ENCODE measurements around the gene EGFLAM.

The EGFLAM gene

DNA sequence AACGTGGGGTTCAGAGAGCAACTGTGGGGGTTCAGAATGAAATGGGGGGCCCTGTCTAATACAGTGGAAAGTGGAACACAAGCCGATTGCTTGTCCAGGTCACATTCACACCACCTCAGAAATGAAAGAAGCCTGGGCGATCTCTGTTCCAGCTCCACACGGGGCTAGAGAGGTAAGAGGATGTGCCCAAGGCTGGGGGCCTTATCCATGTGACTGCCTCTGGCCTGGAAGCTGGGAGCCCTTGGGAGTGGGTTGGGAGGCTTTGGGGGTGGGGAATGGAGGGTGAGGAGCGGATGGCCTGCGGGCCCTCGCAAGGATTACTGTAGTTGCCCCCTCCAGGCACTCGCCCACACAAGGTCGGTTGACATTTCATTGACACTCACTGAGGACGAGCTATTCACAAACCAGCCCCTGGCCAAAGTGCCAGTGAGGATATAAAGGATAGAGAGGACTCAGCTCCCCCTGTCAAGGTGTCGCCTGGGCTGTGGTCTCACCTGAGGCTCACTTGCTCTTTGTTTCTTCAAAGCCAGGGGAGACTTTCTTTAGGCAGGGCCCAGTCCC, 211.4 kb downstream of the EGFLAM start:
- DNase-seq (ENCODE audit: low read depth), result no peak

DNA sequence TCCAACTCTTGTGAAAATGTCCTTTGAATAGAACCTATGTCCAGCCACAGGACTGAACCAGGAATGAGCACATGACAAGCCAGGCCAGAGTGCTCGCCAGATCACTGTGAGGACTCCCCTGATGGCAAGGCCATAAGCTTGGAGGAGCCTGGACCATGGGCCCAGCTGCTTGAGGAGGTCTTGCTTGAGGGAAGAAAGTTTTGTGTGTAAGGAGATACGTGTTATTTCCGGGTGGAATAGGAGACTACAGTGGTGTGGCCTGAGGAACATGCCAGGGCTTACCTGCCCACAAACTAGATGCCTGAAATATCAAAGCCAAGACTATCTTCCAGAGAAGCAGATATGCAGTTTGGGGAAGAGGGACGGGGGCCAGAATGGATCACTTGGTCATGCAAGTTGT, 213.3 kb downstream of the EGFLAM start:
- DNase-seq (ENCODE audit: low read depth), result no peak

DNA sequence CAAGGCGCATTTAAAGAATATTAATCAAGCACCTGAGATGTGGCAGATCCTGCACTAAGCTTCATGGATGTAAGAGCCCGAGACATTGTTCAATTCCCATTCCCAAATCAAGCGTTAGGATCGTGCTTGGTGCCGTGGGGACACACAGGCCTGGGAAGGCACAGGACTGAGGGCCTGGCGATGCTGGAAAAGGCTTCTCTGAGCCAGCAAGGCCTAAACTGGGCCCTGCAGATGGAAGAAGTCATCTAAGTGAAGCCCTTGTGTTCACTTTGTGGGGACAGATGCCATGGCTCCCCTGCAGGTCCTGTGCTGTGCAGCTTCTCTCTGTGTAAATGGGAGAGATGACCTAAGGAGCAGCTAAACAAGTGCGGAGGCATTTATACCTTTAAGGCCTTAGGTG, 214.2 kb downstream of the EGFLAM start:
- no peak for DNase-seq (ENCODE audit: low read depth)

DNA sequence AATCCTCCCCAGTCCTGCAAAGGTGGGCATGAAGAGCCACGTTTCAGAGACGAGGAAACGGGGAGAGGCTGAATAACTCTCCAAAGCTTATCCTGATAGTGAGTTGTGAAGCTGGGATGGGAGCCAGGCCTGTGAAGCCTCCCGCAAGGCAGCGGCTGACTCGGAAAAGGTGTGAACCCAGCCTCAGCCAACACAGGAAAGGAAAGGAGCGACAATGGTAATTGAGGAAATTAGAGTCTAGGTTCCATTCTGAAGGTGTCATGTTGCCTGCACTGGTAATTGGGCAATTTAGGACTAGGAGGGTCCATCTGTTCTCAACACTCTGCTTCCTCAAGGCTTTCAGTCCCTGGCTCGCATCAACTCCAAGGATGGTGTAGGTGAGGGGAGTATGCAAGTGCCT, 214.6 kb downstream of the EGFLAM start:
- DNase-seq (ENCODE audit: low read depth), result no peak

DNA sequence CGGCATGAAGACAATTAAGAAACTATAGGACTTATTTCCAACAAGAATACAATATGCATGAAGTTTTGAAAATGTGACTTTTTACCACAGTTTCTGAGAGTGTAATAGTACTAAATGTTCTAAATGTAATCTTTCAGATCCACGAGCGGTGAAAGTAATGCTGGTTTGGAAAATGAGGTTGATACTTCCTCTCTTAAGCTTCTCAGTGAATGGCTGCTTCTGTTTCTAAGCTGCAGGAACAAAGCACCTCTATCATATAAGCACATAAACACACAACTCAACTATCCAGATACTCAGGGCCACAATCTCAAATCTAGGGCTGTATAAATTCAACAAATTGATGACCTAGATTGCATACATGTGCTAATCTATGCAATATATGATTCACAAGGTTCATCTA, 219.8 kb downstream of the EGFLAM start:
- DNase-seq (ENCODE audit: low read depth), result no peak

DNA sequence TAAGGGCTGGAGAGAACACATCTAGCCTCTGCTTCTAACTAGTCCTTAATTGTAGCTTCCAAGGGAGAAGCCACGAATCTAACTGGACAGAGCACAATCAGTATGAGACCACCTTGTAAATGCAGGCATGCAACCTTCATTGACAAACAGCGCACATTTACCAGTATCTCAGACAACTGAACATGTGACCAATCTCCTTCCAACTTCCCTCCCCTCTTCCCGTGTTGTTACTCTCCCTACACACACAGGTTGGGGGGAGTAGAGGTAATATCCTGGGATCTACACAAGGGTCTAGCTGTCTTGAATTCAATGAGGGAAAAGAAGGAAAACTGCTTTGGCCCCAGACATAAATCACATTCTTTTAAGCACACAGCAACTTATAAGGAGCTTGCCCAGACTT, 220.5 kb downstream of the EGFLAM start:
- DNase-seq (ENCODE audit: low read depth), result no peak

DNA sequence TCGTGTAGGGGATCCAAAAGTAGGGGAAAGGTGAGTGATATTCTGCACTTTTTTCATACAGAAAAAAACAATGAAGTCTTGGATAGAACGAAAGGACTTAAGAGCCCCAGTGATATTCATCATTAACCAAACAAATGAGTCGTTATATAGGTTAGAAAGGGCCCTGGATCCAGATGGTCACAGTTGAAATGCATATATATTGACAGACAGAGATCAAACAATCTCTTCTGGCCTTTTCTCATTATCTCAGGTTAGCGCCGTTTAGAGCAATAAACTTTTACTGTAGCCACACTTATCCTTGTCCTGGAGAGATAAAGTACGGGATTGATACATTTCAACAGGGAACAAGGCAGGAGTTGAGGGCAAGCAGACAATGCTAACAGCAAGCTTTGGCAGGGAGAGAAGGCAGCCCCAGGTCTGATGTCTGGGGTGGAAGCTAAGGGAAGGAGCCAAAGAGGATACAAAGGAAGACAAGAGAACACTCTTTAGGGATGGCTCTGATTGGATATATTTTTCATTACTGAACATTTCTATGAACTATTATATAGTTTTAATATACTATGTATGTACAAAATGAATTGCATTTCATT, 221.1 kb downstream of the EGFLAM start:
- DNase-seq (ENCODE audit: low read depth), result no peak

DNA sequence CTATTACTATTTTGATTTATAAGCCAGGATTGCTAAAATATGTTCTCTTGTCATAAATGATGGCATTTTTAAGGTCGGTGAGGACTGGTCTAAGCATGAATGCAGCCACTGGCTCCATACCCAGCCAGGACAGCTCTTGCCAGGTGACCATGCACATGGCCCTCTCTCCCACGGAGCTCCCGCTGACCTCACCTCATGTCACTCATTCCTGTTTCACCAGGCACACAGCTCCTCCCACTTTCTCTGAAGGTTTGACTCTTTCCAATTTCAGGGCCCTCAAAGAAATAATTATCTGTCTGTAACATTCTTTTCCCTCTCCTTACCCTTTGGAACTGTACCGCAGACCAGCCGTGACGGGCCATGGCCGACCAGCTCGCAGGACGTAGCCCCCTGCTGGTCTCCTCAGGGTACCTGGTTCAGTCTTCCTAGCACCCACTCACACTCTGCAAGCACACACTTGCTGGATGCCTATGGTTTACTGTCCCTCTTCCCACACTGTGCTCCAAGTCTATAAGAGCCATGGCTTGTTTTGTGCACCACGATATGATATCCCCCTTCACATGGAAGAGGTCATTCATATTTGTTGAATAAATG, 225.5 kb downstream of the EGFLAM start:
- DNase-seq (ENCODE audit: low read depth), result no peak

DNA sequence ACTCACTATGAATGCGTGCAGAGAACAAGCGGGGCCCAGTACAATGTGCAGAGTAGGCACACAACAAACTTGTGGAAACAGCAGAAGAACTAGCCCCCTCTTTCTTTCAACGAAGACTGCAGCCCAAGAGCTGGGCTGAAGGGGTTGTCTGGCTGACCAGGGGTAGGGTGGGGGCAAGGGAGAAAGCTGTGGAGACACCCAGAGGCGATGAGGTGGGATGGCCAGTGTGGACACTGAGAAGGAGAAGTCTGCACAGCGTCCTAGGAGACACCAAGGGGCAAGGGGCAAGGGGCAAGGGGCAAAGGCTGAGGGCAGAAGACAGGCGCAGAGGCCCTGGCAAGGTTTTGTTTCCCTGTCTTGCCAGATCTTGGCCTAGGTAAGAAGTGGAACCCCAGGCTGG, 235.8 kb downstream of the EGFLAM start:
- DNase-seq (ENCODE audit: low read depth), result no peak

DNA sequence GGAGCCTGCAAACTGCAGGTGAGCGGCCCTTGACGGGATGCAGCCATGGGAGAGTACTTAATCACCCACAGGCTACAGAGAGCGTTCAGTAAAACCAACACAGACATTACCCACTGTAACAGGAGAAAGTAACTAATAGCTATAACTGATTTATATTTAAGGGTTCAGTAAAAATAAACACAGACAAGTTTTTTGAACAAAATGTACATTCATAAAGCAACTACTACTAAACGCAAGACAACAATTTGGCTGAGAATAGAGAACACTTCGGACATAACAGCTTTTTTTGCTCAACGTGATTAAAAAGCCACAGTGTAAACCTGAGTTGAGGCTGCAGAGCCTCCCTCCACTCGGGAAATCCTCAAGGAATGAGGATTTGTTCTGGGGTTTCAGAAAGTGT, 236.4 kb downstream of the EGFLAM start:
- no peak for DNase-seq (ENCODE audit: low read depth)

DNA sequence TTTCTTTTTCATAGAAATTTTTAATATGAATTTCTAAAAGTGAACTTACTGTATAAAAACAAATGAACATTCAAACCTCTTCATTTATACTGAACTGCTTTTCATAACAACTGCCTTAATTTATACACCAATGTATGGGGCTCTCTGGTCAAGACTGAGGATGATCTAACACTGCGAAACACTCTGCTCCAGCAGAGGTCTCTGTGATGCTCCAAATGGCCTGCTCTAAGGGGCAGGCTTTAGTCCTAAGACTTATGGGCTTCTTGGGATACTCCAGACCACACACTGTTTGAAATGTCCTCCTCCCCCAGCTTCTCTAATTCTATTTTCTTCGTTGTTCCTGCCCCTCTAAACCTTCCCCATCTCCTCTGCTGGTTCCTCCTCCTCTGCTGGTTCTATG, 239.6 kb downstream of the EGFLAM start:
- no peak for DNase-seq (ENCODE audit: low read depth)

DNA sequence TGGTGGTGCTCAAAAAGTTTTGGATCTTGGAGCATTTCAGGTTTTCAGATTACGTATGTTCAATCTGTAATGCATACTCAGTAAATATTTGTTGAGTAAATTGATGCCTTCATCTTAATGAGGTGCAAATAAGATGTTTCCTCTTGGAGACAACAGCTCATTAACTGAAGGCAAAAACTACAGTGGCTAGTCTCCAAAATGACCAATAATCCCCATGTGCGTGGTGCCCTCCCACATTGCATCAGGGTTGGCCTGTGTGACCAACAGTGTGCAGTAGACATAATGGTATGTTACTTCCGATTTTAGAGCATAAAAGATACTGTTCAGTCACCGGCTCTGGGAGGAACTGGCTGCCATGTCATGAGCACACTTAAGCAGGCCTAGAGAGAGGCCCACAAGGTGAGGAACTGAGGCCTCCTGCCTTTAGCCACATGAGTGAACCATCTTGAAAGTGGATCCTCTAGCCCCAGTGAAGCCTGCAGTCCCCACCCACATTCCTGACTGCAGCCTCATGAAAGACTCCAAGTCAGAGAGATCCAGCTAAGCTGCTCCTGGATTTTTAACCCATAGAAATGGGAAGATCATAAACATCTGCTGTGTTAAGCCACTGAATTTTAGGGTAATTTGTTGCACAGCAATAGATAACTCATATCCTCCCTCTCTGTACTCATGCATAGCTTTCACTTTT, 242.4 kb downstream of the EGFLAM start:
- DNase-seq (ENCODE audit: low read depth), result no peak

DNA sequence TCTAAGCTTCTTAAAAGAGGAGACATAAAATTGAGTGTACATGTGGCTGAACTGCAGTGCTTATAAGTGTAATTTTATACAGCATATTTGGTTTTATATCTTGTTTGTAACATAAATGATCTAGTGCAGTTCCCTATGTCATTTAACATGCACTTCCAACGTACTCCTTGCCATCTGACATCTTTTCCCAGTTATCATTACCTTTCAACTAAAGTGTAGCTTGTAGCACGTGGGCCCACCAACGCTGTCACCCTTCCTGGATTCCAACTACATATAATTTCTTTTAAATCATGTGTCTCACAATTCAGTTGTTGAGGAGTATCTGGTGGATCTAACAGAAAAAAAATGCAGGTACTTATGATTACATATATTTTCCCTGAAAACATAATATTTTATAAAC, 247.9 kb downstream of the EGFLAM start:
- DNase-seq (ENCODE audit: low read depth), result no peak

DNA sequence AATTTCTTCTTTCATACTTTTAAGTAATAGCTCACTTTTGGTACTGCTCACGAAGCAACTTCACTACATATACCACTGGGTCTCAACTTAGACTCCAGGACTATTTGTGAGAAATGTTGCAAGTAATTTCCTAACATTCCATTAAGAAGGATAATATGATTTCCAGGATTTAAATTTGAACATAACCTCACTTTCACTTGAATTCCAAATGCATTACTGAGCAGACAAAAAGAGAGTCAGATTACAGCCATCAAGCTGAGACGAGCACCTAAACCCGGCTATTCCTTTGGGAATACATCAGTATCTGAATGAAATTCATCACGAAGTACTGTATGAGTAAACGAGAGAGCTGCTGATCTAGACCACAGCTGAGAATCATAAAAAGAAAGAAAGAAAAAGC, 250.8 kb downstream of the EGFLAM start:
- no peak for DNase-seq (ENCODE audit: low read depth)

All from T follicular helper cell (primary cell).